HG03460 (cell line): ENCODE measurements around the gene CCDC134.

ENCODE experiments used
- ATAC-seq: cut with Tn5 transposase; IDR thresholded peaks from one replicate; pipeline ENCODE4 v1.9.1; 2021; ENCODE audit not compliant: unreplicated experiment

The CCDC134 gene

DNA sequence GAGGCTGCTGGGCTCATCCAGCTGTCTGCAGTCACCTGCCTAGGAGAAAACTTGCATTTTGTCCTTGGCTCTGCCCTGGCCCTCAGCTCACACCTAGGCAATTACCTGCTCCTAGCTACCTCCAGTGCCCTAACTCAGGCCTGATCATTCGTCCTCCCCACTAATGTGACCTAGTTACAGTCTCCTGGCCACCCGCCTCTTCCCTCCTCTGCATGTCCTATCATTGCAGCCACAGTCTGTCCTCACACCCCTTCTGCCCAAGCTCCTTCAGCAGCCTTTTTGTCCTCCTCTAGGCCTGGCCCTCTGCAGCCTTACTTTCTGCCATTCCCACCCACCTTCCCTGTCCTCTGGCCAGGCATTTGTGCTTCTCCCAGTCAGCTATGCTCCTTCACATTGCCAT, 17.7 kb upstream of the CCDC134 start:
- ATAC-seq: no peak

DNA sequence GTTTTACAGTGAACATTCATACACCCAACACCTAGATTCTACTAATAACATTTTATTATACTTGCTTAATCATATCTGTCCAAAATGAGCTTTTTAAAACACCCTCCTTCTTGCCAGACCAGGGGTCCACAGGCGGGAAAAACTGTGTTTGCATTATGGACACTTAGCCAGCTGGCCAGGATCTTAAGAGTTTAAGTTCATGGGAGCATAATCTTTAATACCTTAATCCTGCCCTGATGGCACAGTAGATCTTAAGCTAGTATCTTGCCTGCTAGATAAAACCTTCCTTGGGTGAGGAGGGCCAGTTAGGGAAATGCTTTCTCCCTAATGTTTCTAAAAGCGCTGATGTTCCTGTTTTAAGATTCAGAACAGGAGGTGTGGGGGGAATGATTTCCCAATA, 13.1 kb upstream of the CCDC134 start:
- ATAC-seq: no peak

DNA sequence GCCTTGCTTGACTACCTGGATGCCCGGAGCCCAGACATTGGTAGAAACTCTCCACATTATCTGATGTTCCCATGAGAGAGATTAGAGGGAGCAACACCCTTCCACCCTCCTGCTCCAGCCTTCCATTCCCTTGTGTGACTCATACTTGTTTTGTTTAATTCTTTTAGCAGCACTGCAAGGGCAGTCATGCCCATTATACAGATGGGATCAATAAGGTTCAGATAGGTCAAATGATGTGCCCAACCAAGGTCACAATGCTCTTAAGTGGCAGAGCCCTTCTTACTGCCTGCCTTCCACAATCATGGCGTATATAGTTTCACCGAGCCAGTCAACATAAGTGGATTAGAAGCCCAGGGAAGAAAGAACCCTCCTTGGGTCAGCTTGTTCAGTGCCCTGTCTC, 6.6 kb upstream of the CCDC134 start:
- ATAC-seq: no peak

GRCh38 chr22:41798736-41799135, 1.7 kb upstream of the CCDC134 start:
- no peak for ATAC-seq

DNA sequence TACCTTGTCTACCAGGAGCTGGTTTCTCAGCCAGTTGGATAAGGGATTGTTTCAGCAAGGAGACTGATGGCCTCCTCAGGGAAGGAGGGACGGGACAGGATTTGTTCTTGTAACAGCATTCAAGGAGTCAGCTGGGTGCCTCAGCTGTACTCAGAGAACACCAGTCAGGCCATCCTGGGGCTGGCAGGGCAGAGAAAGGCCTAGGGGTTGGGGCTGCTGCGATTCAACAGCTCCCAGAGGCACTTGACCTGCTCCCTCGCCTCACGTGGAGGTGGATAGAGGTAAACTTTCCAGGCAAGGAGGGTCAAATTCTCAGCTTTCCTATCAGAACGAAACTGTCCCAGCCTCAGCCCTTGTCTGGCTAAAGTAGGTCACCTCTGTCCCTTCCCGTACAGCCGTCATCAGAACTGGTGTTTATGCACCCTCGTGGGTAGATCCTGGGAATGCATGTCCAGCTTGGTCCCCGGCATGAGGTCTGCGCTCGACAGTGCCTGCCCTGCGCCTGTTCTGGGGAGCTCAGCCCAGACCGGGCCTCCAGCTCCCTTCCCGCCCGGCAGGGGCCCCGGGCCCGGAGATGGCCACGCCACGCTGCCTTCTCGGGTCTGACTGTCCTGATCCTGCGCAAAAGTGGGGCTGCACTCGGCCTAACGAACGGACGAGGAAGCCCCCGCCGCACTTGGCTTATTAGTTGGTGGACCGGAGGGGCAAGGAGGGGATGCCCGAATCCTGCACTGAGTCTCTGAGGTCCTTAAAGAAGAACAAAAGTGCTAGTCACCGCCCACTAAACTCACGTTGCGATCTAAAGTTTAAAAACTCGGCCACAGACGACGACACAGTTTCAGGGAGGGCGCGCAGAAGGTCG, 762 bp upstream of the CCDC134 start:
- ATAC-seq: peak; percentile 21

DNA sequence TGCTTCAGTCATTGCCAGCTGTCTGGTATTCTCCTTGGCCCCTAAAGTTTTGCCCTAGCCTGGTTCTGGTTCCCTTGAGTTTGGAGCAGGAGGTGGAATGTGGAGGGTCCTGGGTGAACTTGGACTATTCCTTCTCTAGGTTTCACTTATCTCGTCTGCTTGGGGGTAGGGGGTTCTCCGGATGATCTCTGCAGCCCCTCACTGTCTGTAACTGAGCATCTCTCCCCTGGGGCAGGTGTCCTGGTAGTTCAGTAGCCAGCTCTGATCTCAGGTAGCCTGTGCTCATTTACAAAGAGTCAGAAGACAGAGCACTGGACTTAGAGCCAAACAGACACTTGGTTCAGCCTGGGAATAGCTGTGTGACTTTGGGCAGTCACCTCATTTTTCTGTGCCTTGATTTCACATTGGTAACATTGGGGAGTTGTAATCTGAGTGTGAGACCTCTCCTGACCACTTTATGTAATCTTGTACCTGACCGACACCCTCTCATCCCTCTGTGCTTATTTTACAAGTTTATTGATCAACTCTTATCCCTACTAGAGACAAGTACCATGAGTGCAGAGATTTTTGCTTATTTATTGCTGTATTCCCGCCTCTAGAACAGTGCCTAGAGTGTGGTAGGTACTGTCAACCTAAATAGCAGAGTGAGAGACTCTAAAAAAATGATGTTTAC, 804 bp downstream of the CCDC134 start:
- no peak for ATAC-seq

DNA sequence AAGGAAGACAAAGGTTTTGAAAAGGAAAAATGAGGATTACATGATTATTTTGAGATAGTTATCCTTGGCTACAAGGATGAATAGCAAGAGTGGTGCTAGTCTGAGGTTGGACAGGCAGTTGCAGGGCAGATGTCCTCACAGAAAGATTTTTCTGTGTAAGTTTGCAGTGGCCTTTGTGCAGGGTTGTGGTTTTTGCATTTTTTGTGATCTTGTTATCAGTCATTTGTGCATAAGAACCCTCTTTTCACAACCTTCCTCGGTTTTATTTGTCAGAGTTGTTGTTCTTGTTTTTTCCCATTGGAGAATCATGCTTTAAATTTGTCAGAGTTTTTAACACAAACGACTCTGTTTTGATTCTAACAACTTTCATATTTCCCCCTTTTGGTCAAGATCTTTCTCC, 1.4 kb downstream of the CCDC134 start:
- no peak for ATAC-seq

DNA sequence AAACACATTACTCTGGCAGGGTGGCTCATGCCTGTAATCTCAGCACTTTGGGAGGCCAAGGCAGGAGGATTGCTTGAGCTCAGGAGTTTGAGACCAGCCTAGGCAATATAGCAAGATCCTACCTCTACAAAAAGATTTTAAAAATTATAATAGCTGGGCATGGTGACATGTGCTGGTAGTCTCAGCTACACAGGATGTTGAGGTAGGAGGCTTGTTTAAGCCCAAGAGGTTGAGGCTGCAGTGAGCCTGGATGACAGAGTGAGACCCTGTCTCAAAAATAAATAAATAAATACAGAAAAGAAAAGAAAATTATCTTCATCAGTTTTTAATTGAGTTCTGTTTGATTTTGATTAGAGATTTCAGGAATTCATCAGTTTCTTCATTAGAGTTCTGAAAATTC, 5.2 kb downstream of the CCDC134 start:
- no peak for ATAC-seq

GRCh38 chr22:41808400-41808799, 7.9 kb downstream of the CCDC134 start:
- no peak for ATAC-seq

DNA sequence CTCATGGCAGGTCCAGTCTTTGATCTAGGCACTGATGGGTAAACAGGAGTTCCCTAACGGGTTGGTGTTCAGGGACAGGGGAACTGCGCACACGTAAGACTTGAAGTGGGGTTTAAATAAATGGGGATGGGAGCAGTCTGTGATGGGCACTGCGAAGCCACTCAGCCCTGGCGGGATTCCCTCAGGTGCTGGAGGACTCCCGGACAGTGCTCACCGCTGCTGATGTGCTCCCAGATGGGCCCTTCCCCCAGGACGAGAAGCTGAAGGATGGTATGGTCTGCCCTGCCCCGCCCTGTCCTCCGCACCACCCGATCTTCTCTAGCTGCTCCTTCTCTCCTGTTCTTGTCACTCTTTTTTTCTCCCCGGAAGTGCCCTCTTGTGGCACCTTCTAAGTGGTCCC, 9.5 kb downstream of the CCDC134 start:
- no peak for ATAC-seq

- no peak for ATAC-seq
Observed at GRCh38 chr22:41812805-41813545, 12.5 kb downstream of the CCDC134 start.

DNA sequence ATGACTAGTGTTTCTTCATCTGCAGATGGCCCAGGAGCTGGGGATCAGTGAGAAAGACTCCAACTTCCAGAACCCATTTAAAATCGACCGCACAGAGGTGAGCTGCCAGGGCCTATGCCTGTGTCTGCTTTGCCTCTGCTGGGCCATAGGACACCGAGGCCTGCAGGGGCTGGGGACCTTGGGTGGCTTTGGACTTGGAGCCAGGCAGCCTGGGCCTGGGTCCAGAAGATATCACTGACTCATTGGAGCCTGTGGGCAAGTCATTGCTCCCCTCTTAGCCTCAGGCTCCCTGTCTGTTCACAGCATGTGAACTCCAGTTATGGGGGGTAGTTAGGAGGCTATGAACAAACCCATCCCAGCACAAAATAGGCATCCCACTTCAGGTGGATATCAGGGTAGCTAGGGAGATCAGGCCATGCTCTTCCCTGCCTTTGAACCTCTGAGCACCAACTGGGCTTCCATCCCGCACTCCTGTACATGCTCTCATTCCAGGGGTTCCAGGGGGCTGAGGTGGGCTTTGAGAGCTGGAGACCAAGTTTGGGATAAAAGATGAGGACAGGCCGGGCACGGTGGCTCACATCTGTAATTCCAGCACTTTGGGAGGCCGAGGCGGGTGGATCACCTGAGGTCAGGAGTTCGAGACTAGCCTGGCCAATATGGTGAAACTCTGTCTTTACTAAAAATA, 13.4 kb downstream of the CCDC134 start:
- no peak for ATAC-seq

- no peak for ATAC-seq
Observed at GRCh38 chr22:41815716-41816115, 15.2 kb downstream of the CCDC134 start.

DNA sequence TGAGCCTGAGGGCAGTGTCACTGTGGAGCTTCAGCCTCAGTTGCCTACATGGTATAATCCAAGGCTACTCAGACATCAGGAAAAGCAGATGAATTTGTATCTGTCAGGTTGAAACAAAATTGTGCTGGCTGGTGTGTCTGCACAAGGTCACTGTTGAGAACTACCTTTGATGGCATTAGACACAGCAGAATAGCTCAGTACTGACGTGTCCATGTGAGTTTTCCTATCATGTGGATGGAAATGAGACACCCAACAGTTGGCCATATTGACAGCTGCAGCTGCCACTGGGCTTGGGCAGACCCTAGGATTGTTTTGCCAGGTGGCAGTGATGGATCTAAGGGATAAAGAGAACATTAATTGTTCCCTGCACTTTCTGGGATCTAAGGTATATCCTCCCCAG, 15.8 kb downstream of the CCDC134 start:
- ATAC-seq: no peak

DNA sequence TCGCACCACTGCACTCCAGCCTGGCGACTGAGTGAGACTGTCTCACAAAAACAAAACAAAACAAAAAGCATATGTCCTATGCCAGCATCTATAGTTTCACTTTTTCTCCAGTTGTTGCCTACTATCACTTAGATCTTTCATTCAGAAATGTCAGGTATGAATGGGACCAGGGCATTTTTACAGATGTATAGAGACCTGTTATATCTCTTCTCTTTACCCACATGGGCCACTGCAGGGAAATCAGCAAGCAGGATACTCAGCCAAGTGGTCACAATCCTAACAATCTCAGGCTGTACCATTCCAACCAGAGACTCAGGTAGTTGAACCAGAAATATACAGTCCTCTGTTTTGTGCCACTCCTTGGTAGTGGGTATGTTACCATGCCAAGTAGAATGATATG, 16.4 kb downstream of the CCDC134 start:
- ATAC-seq: no peak

DNA sequence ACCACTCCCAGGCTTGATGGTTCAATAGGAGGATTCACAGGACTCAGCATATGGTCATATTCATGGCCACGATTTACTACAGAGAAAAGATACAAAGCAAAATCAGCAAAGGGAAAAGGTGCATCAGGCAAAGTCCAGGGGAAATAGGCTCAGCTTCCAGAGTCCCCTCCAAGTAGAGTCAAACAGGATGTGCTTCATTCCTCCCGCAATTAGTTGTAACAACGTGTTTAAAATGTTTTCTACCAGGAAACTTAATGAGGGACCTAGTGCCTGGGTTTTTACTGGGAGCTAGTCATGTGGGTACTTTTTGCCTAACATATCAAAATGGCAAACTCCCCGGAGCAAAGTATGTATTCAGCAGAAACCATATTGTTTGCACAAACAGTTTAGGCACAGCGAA, 17.5 kb downstream of the CCDC134 start:
- ATAC-seq: no peak

- ATAC-seq: no peak
Observed at GRCh38 chr22:41818596-41818995, 18.1 kb downstream of the CCDC134 start.

DNA sequence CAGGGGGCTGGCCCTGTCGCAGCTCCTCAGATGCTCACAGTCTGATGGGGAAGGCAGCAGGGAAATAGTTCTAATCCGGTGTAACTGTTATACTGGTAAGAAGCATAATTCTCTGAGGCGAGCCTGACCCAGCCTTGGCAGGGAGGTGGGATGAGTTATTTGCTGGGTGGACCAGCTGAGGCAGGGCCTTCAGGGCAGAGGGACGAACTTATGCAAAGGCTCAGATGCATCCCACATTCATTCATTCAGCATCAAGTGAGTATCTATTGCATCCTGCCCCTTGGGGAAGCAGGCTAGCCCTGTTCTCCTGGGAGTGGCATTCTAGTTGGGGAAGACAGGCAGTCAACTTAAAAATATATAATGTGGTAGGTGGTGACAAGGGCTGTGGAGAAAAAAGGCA, 18.8 kb downstream of the CCDC134 start:
- no peak for ATAC-seq

DNA sequence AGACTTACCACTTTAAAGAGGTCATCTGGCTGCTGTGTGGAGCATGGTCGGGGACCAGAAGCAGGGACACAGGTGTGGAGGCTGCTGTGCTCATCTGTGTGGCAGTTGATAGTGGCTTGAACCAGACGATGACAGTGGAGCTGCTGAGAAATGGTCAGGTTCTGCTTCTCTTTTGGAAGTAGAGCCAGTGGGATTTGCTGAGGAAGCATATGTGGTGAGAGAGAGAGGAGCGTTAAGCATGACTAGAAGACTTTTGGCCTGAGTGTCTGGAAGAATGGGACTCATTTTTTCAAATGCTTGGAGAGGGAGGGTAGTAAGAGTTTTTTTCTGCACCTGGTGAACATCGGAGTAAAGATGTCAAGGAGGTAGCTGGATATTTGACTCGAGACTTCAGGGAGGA, 20.0 kb downstream of the CCDC134 start:
- no peak for ATAC-seq

DNA sequence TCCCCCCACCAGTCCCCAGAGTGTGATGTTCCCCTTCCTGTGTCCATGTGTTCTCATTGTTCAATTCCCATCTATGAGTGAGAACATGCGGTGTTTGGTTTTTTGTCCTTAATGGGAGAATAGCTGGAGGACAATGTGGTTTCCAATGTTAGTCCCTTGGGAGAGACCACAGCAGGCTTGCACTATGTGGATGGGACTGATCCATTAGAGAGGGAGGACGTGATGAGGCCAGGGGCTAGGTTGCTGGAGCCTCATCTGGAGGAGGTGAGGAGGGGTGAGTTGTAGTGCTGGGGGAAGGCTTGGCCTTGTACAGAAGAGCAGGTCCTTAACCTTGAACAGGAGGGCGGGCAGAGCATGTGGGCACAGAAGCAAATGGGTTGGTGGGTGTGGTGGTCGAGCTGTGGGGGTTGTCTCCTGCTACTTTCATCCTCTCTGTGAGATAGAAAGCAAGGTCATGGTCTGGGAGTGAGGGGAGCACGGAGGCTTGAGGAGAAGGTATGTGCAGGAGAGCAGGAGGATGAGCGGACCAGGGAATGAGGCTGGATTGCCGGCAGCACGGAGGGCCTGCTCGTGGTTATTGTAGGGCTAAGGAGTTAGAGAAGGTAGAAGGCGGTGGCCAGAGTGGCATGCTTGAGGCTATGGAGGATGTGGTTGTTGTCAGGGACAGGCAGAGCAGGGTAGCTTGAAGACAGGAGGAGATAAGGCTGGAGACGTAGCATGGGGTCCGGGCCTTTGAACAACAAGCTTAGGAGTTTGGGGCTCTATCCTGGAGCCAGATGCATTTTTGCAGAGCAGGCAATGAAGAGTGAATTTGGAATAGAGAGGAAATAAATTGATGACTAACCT, 21.2 kb downstream of the CCDC134 start:
- ATAC-seq: no peak
